ENCODE results near the gene PTPRH. TPM values are rescaled to one million over a fixed set of nuclear protein-coding genes. Genes with fewer than 3 reads are reported as not detected.

The PTPRH gene
- total RNA-seq, 1 donor from 2014 or later = 1.0 TPM

GRCh38 chr19:55188625-55189024, 20.7 kb downstream of the PTPRH start:
- Histone ChIP-seq H4K20me1 (ENCODE audit: insufficient read depth, low read length) (no peaks in the 10 kb centered on the region), H3K36me3 (ENCODE audit: insufficient read depth, low read length) (no peaks in the 10 kb centered on the region), H3K4me3 (ENCODE audit: insufficient read depth, low read depth, low read length) (no peak overlapping the region), H3K9ac (ENCODE audit: low read length) (peak overlapping the region; percentile 48), H3K4me2 (ENCODE audit: low read length) (peak overlapping the region; percentile 21), H3K4me1 (ENCODE audit: insufficient read depth, low read length) (peaks cover 3% of the 10 kb centered on the region), H3K9me3 (ENCODE audit: insufficient read depth, low read depth, low read length) (no peaks in the 10 kb centered on the region), H2AFZ (ENCODE audit: low read depth, low read length) (no peak overlapping the region), H3K27ac (ENCODE audit: low read depth, low read length) (peak overlapping the region; percentile 54), H3K79me2 (ENCODE audit: insufficient read depth, low read length) (no peaks in the 10 kb centered on the region), H3K27me3 (ENCODE audit: insufficient read depth, low read length) (no peaks in the 10 kb centered on the region)
- H3K4me3 Mint-ChIP-seq (ENCODE audit: unreplicated experiment) = no peak overlapping the region
- H3K27me3 Mint-ChIP-seq (ENCODE audit: low read depth, unreplicated experiment) = peaks cover 40% of the 10 kb centered on the region
- H3K36me3 Mint-ChIP-seq (ENCODE audit: low read depth, unreplicated experiment) = no peaks in the 10 kb centered on the region
- H3K27ac Mint-ChIP-seq (ENCODE audit: unreplicated experiment) = no peak overlapping the region
- TF ChIP-seq CTCF (IDR thresholded peaks at IDR 0.05; ENCODE audit: insufficient read depth, low read depth, low read length) = no peak
- TF ChIP-seq EZH2 (IDR thresholded peaks at IDR 0.05; ENCODE audit: insufficient read depth, low read length) = no peak
- no peak for FAIRE-seq
- no peaks in the 10 kb centered on the region for H3K4me1 Mint-ChIP-seq (ENCODE audit: low read depth, unreplicated experiment)
- H3K9me3 Mint-ChIP-seq (ENCODE audit: unreplicated experiment) = no peaks in the 10 kb centered on the region
- DNase-seq (ENCODE audit: low read depth) = no peak

GRCh38 chr19:55186080-55186479, 23.2 kb downstream of the PTPRH start:
- Mint-ChIP-seq H3K4me1 (ENCODE audit: low read depth, unreplicated experiment) (no peaks in the 10 kb centered on the region), H3K36me3 (ENCODE audit: low read depth, unreplicated experiment) (no peaks in the 10 kb centered on the region), H3K27me3 (ENCODE audit: low read depth, unreplicated experiment) (peaks cover 43% of the 10 kb centered on the region), H3K27ac (ENCODE audit: unreplicated experiment) (no peak overlapping the region), H3K4me3 (ENCODE audit: unreplicated experiment) (no peak overlapping the region), H3K9me3 (ENCODE audit: unreplicated experiment) (peaks cover 2% of the 10 kb centered on the region)
- no peak for FAIRE-seq
- Histone ChIP-seq H3K9me3 (ENCODE audit: insufficient read depth, low read depth, low read length) (no peaks in the 10 kb centered on the region), H3K9ac (ENCODE audit: low read length) (no peak overlapping the region), H3K27me3 (ENCODE audit: insufficient read depth, low read length) (peaks cover 5% of the 10 kb centered on the region), H4K20me1 (ENCODE audit: insufficient read depth, low read length) (no peaks in the 10 kb centered on the region), H3K27ac (ENCODE audit: low read depth, low read length) (no peak overlapping the region), H3K4me2 (ENCODE audit: low read length) (no peak overlapping the region), H3K79me2 (ENCODE audit: insufficient read depth, low read length) (no peaks in the 10 kb centered on the region), H3K36me3 (ENCODE audit: insufficient read depth, low read length) (no peaks in the 10 kb centered on the region), H3K4me3 (ENCODE audit: insufficient read depth, low read depth, low read length) (no peak overlapping the region), H3K4me1 (ENCODE audit: insufficient read depth, low read length) (peaks cover 3% of the 10 kb centered on the region), H2AFZ (ENCODE audit: low read depth, low read length) (no peak overlapping the region)
- TF ChIP-seq EZH2 (IDR thresholded peaks at IDR 0.05; ENCODE audit: insufficient read depth, low read length) (no peak), CTCF (IDR thresholded peaks at IDR 0.05; ENCODE audit: insufficient read depth, low read depth, low read length) (no peak)
- no peak for DNase-seq (ENCODE audit: low read depth)

GRCh38 chr19:55181740-55182139, 27.6 kb downstream of the PTPRH start:
- H3K9me3 ChIP-seq (ENCODE audit: insufficient read depth, low read depth, low read length) = no peaks in the 10 kb centered on the region
- Mint-ChIP-seq H3K27me3 (ENCODE audit: low read depth, unreplicated experiment) (peaks cover 68% of the 10 kb centered on the region), H3K9me3 (ENCODE audit: unreplicated experiment) (peaks cover 2% of the 10 kb centered on the region), H3K4me3 (ENCODE audit: unreplicated experiment) (no peak overlapping the region), H3K4me1 (ENCODE audit: low read depth, unreplicated experiment) (peaks cover 3% of the 10 kb centered on the region), H3K36me3 (ENCODE audit: low read depth, unreplicated experiment) (no peaks in the 10 kb centered on the region), H3K27ac (ENCODE audit: unreplicated experiment) (no peak overlapping the region)
- H3K27me3 ChIP-seq (ENCODE audit: insufficient read depth, low read length) = peaks cover 9% of the 10 kb centered on the region
- H3K4me2 ChIP-seq (ENCODE audit: low read length) = no peak overlapping the region
- TF ChIP-seq EZH2 (IDR thresholded peaks at IDR 0.05; ENCODE audit: insufficient read depth, low read length) (no peak), CTCF (IDR thresholded peaks at IDR 0.05; ENCODE audit: insufficient read depth, low read depth, low read length) (no peak)
- FAIRE-seq (no peak), DNase-seq (ENCODE audit: low read depth) (no peak)
- H3K79me2 ChIP-seq (ENCODE audit: insufficient read depth, low read length) = no peaks in the 10 kb centered on the region
- H2AFZ ChIP-seq (ENCODE audit: low read depth, low read length) = no peak overlapping the region
- no peaks in the 10 kb centered on the region for H3K36me3 ChIP-seq (ENCODE audit: insufficient read depth, low read length)
- H3K27ac ChIP-seq (ENCODE audit: low read depth, low read length) = no peak overlapping the region
- peaks cover 12% of the 10 kb centered on the region for H3K4me1 ChIP-seq (ENCODE audit: insufficient read depth, low read length)
- H4K20me1 ChIP-seq (ENCODE audit: insufficient read depth, low read length) = peaks cover 6% of the 10 kb centered on the region
- no peak overlapping the region for H3K4me3 ChIP-seq (ENCODE audit: insufficient read depth, low read depth, low read length)
- H3K9ac ChIP-seq (ENCODE audit: low read length) = no peak overlapping the region

Data from astrocyte (in vitro differentiated cells and primary cell).